SHP77 treated with DMSO at 0.1 percent for 48 hours (cell line): ENCODE measurements around the gene DCP1A.
A peak's percentile ranks its signal among the peaks of the same experiment; 100 is the strongest.
"Not testable (repeated sequence)": the region's sequence is repeated elsewhere in the genome, so short reads cannot be mapped to it uniquely, and the experiment has no call there.

ENCODE experiments used
- DNase-seq: peaks from one replicate; lab custom pipeline; 2025; lab: John Stamatoyannopoulos, UW

The DCP1A gene

DNA sequence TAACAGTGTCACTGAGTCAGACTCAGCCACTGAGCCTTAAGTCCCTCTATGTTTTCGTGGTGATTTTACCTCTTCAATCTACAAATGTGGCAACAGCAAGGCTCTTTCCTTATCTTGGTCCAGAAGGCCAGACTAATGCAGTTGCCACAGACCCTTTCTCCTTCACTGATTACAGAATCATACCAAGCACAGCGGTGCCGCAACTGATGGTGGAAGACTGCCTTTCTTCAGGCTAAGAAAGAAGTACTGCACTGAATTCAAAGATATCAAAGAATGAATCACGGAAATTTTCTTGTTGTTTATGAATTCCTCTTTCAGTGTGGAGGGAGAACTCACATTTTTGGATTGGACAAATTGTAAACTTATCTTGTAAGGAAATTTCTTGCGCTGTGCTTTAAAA lies 18.6 kb downstream of the DCP1A start:
- no peak for DNase-seq

- DNase-seq = not testable (repeated sequence)
Observed at GRCh38 chr3:53327986-53328385, 19.4 kb downstream of the DCP1A start.

DNA sequence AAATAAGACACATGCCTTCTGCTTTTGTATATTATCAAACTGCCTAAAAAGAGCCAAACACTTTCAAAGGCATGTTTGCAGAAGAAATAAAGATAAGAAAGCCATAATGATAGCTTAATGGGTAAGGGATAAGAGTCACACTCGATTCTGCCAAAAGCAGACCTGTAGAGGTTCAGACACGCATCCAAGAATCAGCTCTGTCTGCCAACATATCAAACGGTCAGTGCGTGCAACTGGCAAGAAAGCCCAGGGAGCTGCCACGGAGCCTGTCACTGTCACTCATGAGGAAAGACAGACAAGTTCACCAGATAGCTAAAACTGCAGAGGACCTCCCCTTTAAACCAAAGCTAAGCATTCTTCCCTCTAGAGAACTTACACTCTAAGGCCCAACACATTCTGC lies 23.2 kb downstream of the DCP1A start:
- DNase-seq = no peak

DNA sequence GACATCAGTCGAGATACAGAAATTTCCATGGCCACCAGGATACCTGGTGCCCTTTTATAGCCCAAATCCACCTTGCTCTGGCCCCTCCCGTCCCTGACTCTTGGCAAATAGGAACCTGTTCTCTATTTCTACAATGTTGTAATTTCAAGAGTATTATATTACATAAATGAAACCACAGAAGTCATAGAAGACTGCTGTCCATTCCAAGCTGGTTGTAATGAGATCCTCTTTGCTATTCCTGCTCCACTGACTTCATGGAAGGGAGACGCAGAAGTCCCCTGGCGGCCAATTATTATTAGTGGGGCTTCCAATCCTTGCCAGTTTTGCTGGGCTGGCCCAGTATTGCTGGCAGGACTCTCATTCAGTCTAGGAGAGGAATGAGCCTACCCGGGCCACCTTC lies 26.6 kb downstream of the DCP1A start:
- no peak for DNase-seq

DNA sequence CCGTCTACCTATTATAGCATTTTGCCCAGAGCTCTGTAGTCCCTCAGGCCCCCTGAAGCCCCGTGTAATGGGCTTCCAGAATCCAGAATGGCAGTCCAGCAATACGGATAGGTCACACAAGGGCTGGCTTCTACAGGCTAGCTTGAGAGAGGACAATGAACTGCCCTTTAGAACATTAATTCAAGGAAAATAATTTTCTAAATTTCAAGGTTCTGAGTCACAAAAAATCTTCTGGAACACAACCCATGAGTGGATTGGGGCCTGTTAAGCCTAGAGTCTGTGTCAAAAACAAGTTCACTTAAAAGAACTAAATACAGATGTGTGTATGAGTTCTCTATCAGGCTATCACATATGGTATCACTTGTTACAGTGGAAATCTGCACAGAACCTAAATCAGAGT lies 28.8 kb downstream of the DCP1A start:
- no peak for DNase-seq

DNA sequence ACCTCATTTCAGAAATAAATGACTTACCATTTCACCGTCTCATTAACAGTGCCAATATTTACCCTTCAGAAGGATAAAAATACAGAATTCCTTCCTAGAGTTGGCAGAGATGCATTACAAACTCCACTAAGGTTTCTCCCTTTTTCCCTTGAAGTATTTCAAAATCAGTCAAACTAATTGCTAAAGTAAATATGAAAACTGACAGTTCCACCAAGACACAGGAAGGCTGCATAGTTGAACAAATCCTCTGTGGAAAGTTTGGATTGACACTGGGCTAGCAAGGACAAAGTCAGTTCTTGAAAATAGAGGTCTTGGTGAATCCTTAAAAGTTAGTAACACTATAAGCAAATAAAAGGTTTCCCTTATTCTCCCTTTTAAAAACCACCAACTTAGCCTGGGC lies 34.5 kb downstream of the DCP1A start:
- DNase-seq = no peak

DNA sequence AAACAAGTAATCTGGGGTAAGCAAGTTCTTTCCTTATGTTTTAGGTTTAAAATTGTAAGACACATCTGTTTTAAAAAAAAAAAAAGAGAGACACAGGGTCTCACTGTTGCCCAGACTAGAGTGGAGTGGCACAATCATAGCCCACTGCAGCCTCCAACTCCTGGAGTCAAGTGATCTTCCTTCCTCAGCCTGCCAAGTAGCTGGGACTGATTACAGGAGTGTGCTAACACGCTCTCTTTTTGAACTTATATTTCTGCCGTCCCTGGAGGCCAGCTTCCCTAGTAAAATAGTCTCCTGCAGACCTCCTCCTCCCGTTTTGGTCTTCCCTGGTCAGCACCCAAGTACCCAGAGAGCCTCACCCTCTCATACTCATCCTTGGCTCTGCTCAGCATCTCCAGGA lies 35.5 kb downstream of the DCP1A start:
- no peak for DNase-seq

- no peak for DNase-seq
Observed at GRCh38 chr3:53303957-53304356, 43.4 kb downstream of the DCP1A start.

DNA sequence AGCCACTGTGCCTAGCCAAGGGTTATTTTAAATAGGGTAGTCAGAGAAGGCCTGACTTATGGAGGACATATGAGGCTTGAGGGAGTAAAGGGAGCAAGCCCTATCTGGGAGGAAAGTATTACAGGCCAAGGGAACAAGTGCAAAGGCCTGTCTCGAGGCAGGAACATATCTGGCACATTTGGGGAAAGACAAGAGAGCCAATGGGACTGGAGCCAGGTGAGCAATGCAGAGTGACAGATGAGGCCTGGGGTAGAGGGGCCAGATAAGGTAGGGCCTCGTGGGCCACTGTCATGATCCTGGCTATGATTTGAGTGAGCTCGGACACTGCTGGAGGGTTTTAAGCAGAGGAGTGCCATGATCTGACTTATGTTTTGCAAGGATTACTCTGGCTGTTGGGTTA lies 43.8 kb downstream of the DCP1A start:
- no peak for DNase-seq

- DNase-seq = no peak
Observed at GRCh38 chr3:53300826-53301225, 46.5 kb downstream of the DCP1A start.

DNA sequence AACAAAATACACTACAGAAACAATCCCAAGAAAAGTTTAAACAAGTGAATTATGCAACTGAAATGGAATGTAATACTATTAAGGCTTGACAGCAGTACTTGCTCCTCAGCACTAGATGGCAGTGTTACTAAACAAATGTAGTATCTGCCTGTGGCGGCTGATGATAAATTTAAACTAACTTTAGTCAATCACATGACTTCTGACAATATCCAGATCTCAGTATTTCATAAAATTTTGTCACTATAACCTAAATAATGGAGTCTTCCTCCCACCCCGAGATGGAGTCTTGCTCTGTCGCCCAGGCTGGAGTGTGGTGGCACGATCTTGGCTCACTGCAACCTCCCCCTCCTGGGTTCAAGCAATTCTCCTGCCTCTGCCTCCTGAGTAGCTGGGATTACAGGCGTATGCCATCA lies 47.7 kb downstream of the DCP1A start:
- not testable (repeated sequence) for DNase-seq

GRCh38 chr3:53295410-53295809 lies 51.9 kb downstream of the DCP1A start:
- DNase-seq = no peak

GRCh38 chr3:53293867-53294266 lies 53.5 kb downstream of the DCP1A start:
- DNase-seq = no peak

DNA sequence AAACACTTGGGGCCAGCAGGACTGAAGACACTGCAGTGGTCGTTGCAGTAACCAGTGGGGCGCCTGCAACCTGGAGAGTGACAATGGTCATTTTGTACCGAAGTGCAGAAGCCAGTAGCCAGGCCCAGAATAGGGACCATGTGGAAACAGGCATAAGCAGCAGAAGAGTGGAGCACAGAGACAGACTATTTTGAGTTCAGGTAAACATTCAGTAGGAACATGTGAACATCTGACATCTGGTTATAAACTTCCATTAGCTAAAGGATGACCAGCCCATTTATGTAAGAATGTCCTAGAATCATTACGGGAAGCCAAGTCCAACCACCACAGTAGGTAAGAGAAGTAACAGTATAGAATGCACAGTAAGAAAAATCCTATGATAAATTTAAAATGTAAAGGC lies 59.1 kb downstream of the DCP1A start:
- DNase-seq = no peak

DNA sequence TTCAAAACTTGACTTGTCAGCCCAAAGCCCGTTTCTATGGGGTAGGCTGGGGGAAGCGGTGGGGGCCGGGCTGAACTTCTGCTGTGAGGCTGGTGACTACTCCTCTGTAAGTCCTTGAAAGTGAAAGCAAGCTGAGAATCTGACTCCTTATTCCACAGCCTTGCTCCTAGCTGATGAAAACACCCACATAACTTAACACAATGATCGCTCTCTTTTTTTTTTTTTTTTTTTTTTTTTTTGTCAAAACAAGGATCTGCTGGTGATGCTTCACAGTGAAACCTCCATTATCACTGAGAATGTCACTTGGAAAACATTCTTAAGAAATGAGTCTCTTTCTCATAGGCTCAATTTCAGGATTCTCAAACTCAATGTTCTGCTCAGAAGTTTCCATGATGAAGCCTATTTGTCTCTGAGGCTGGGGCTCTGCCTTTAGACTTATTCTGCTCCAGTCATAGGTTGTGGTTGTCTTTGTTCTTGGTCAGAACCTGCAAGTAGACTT lies 60.2 kb downstream of the DCP1A start:
- DNase-seq = no peak

DNA sequence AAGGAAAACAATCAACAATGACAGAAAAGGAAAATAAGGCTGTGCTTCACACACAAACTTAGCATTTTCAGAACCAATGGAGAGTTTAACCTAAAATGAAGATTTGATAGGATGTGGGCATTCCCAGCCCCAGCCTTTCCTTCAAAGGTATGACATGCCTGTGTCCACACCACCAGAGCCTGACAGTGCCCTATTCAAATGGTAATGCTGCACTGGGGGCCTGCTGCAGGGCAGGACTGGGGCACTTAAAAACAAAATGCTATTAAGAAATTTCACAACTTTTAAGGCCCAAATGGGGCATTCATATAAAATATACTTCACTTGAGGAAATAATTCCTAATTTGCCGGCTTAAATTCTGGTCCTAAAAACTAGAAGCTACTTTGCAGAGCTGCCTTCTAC lies 60.6 kb downstream of the DCP1A start:
- DNase-seq = no peak

GRCh38 chr3:53282581-53282980 lies 64.8 kb downstream of the DCP1A start:
- DNase-seq = no peak

DNA sequence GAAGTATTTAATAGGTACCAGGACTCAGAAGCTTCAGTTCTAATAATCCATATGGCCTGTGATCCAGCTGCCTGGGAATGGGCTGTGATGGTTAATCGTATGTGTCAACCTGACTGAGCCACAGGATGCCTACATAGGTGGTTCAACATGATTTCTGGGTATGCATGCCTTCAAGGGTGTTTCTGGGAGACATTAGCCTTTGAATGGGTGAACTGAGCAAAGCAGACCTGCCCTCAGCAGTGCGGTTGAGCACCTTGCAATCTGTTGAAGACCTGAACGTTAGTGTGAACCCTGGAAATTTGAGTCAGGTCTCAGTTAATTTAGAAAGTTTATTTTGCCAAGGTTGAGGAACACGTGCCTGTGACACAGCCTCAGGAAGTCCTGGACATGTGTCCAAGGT lies 68.7 kb downstream of the DCP1A start:
- DNase-seq = no peak

GRCh38 chr3:53274938-53275605 lies 72.3 kb downstream of the DCP1A start:
- no peak for DNase-seq

DNA sequence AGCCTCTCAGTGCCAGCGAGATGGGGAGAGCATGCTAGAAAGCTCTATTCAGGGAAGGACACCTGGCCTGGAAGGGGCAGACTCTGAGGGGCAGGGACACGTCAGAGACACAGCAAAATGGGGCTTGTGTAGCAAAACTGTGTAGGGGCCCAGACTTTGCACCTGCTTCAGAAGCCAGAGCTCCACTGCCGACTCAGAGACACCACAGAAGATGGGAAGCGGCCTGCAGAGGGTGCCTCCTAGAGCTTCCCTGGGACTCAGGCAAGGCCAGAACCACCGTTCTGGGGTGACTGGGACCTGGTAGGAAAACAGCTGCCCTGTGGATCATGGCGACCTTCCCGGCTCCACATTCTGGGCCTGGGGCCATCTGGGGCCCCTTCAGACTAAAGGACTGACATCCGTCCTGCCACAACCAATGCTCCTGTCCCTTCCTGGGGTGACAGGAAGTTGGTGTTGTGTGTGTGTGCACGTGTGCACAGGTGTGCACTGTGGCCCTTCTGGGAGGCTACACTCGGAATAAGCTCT lies 74.1 kb downstream of the DCP1A start:
- no peak for DNase-seq

DNA sequence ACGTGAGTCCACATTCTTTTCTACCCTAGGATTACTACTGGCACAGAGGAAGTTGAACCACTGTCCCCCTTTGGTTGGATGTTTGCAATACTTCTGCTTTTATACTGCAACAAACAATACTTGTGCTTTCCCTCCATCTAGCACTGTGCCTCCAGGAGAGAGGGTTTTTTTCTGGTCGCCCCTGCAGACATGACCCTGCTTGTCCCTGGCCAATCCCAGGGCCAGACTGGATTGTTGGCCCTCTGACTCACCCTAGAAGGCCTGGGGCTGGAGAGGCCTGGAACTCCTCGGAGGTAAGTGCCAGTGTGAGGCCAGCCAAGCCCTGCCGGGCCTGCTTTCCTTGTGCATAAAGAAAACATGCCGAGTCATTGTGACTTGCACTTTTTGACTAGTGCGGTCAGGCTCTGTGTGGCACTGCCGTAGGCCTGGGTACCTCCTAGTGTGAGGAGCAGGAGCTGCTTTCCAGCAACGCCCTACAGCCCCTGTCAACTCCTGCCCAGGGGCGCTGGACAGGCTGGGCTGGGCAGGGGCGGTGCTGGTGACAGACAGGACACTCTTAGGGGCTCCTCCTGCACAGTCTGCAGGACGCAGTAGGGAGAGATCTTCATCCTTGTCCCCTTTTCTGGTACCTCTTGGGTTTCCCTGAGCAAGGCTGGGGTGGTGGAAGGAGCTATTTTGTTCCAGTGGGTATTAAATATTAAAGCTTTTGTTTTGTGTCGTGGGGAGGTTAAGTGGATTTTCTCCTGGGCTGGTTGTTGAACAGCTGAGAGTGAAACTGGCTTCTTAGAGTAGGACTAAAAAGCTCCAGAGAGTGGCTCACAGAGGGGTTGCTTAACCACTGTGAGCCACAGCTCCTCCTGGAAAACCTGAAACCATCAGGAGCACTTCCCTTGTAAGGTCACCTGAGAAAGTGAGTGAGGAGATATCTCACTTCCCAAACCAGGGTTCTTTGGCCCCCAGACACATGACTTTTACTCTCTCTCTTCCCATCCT lies 77.2 kb downstream of the DCP1A start:
- peak; percentile 93 for DNase-seq

DNA sequence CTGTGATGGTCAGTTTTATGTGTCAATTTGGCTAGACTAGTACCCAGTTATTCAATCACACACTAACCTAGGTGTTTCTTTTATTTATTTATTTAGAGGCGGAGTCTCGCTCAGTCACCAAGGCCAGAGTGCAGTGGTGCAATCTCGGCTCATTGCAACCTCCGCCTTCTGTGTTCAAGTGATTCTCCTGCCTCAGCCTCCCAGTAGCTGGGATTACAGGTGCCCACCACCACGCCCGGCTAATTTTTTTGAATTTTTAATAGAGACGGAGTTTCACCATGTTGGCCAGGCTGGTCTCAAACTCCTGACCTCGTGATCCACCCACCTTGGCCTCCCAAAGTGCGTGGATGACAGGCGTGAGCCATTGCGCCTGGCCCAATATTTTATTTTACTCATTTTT lies 78.2 kb downstream of the DCP1A start:
- DNase-seq = not testable (repeated sequence)

DNA sequence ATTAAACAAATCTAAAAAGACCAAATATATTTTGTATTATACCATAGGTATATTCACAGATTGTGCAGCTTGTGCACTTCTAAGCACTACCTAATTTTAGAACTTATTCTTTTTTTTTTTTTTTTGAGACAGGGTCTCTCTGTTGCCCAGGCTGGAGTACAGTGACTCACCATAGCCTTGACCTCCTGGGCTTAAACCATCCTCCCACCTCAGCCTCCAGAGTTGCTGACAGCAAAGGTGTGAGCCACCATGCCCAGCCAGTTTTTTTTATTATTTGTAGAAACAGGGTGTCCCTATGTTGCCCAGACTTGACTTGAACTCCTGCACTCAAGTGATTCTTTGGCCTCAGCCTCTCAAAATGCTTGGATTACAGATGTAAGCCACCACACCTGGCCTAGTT lies 79.6 kb downstream of the DCP1A start:
- DNase-seq = no peak
